GM23338 (cell line): ENCODE measurements around the gene HHAT. TPM values are rescaled to one million over a fixed set of nuclear protein-coding genes. Genes with fewer than 3 reads are reported as not detected.
A peak's percentile ranks its signal among the peaks of the same experiment; 100 is the strongest.

Experiments used
- ATAC-seq: fragments of 200-7000 bp; cut with Tn5 transposase; 3 replicates; pipeline ENCODE4 v1.9.1; 2020
- DNase-seq: peaks from one replicate; pipeline ENCODE4 v3.0.0-alpha.2; 2015; ENCODE audit warnings: low spot score
- H2AFZ ChIP-seq: fragments of 200-600 bp; sonication (generic); 2 replicates; pipeline ENCODE4 v1.8.0; 2016; ENCODE audit warnings: antibody characterized with exemption, mild to moderate bottlenecking, moderate library complexity
- H3F3A ChIP-seq: fragments of 200-600 bp; sonication (generic); replicated peaks from 2 replicates; pipeline ENCODE4 v1.8.0; 2017; ENCODE audit warnings: antibody characterized with exemption, mixed run types, low read depth
- H3K27ac ChIP-seq: fragments of 200-600 bp; sonication (generic); 2 replicates; pipeline ENCODE4 v1.6.1; 2016; ENCODE audit warnings: low read depth
- H3K27me3 ChIP-seq: fragments of 200-600 bp; sonication (generic); 2 replicates; pipeline ENCODE4 v1.8.0; 2016; ENCODE audit warnings: mild to moderate bottlenecking, mixed run types, moderate library complexity; ENCODE audit not compliant: insufficient read depth
- H3K36me3 ChIP-seq: fragments of 200-600 bp; sonication (generic); 2 replicates; pipeline ENCODE4 v1.8.0; 2016; ENCODE audit warnings: mild to moderate bottlenecking; ENCODE audit not compliant: insufficient read depth
- H3K4me1 ChIP-seq: fragments of 200-600 bp; sonication (generic); 2 replicates; pipeline ENCODE4 v1.8.0; 2016; ENCODE audit warnings: mild to moderate bottlenecking, moderate library complexity; ENCODE audit not compliant: insufficient read depth
- H3K4me2 ChIP-seq: fragments of 200-600 bp; sonication (generic); 2 replicates; pipeline ENCODE4 v1.7.1; 2017; ENCODE audit warnings: mixed run types
- H3K4me3 ChIP-seq: fragments of 200-600 bp; sonication (generic); 2 replicates; pipeline ENCODE4 v1.6.1; 2016; ENCODE audit warnings: mixed run types
- H3K79me2 ChIP-seq: fragments of 200-600 bp; sonication (generic); replicated peaks from 2 replicates; pipeline ENCODE4 v1.8.0; 2017; ENCODE audit warnings: mild to moderate bottlenecking; ENCODE audit not compliant: insufficient read depth
- H3K9me2 ChIP-seq: fragments of 200-600 bp; sonication (generic); 2 replicates; pipeline ENCODE4 v1.8.0; 2017; ENCODE audit not compliant: insufficient read depth
- H4K20me1 ChIP-seq: fragments of 200-600 bp; sonication (generic); replicated peaks from 2 replicates; pipeline ENCODE4 v1.8.0; 2017; ENCODE audit warnings: mild to moderate bottlenecking; ENCODE audit not compliant: insufficient read depth
- H3K27ac Mint-ChIP-seq: 2 replicates; pipeline ENCODE4 v1.8.0; 2020; ENCODE audit warnings: inconsistent platforms, mild to moderate bottlenecking, moderate library complexity, mixed read lengths
- H3K27me3 Mint-ChIP-seq: 3 replicates; pipeline ENCODE4 v1.8.0; 2022; ENCODE audit warnings: low read depth, mild to moderate bottlenecking, moderate library complexity, mixed read lengths, inconsistent platforms; ENCODE audit not compliant: insufficient read depth, poor library complexity
- H3K36me3 Mint-ChIP-seq: 3 replicates; pipeline ENCODE4 v1.8.0; 2021; ENCODE audit warnings: low read depth, mild to moderate bottlenecking, inconsistent platforms, moderate library complexity, mixed read lengths
- H3K4me1 Mint-ChIP-seq: 3 replicates; pipeline ENCODE4 v1.8.0; 2020; ENCODE audit warnings: mild to moderate bottlenecking, inconsistent platforms, mixed read lengths
- H3K4me3 Mint-ChIP-seq: 3 replicates; pipeline ENCODE4 v1.8.0; 2021; ENCODE audit warnings: moderate library complexity, mild to moderate bottlenecking, inconsistent platforms, mixed read lengths
- H3K9me3 Mint-ChIP-seq: 3 replicates; pipeline ENCODE4 v1.8.0; 2020; ENCODE audit warnings: moderate library complexity, mild to moderate bottlenecking, inconsistent platforms, mixed read lengths
- CREB1 ChIP-seq: fragments of 250-450 bp; sonication (Bioruptor Pico); IDR thresholded peaks from 2 replicates; pipeline ENCODE4 v1.5.0; 2020; ENCODE audit warnings: low read depth, mild to moderate bottlenecking, moderate library complexity
- EZH2 ChIP-seq: fragments of 200-600 bp; sonication (generic); IDR thresholded peaks from one replicate; pipeline ENCODE4 v1.8.0; 2017; ENCODE audit warnings: antibody characterized with exemption, mild to moderate bottlenecking, low read depth; ENCODE audit not compliant: unreplicated experiment
- NANOG ChIP-seq: IDR thresholded peaks from 2 replicates; pipeline ENCODE4 v1.6.1; 2016; ENCODE audit warnings: antibody characterized with exemption, borderline replicate concordance
- STAT1 ChIP-seq: IDR thresholded peaks from one replicate; pipeline ENCODE4 v1.6.1; 2016; ENCODE audit warnings: antibody characterized with exemption; ENCODE audit not compliant: unreplicated experiment
- ZNF331 ChIP-seq: fragments of 250-450 bp; sonication (Bioruptor Pico); IDR thresholded peaks from 2 replicates; pipeline ENCODE4 v1.5.0; 2020; ENCODE audit warnings: low read depth, mild to moderate bottlenecking, moderate library complexity
- polyA plus RNA-seq: library from polyadenylated mRNA; unstranded; fragments of >200 nt; fragmentation: Nextera tagmentation; extraction: Ambion mirVana; gene quantifications from 2 replicates; pipeline ENCODE4 v1.2.1, GENCODE V29; 2016
- total RNA-seq: library from RNA; depleted of rRNA; stranded (reverse); fragments of >200 nt; shearing (Covaris generic); gene quantifications from 2 replicates; pipeline ENCODE4 v1.2.3, GENCODE V29; 2014
- TF ChIP-seq, protein P1 (sequence below): IDR thresholded peaks from one replicate; pipeline ENCODE4 v1.6.1; 2018; ENCODE audit warnings: antibody characterized with exemption; ENCODE audit not compliant: unreplicated experiment

HHAT gene
- total and polyA plus RNA-seq, 2 experiments from 2014 or later = 0.11 to 0.66 TPM

DNA sequence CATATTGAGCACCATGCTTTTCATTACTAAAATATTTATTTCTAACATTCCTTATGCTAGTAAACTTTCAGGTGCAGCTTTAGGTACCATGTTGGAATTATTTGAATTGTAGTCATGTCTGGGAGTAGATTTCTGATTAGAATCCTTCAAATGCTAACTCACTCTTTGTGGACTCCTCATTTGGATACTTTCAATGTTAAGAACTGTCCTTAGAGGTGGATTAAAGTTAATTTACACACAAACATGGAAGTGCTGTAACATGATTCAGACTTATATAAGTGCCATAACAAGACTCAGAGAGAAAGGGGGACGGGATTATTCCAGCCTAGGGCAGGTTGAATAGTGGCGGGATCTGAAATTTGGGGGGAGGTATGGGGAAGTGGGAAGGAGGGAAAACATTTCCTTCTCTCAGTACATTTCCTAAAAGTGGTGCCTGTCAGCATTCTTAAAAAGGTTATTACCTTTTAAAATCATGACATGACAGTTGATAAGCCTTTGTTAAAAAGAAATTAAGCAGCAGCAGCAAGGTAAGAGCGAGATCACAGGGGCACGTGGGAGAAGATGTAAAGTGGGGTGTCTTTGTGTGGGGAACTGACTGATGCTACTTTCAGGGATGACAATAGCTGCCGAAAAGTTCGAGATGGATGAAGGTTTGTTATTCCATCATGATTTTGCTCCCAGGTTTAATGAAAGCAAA is 44.4 kb downstream of the HHAT start:
- no peaks in the 10 kb centered on the region for H3K9me2 ChIP-seq
- 0 out of 2 replicates have a peak, but pooled peaks cover 2% of the 10 kb centered on the region for H3F3A ChIP-seq
- ATAC-seq (no peak), DNase-seq (no peak)
- H3K4me1 Mint-ChIP-seq = peaks cover 45% of the 10 kb centered on the region
- no peak overlapping the region for H3K4me3 ChIP-seq
- no peaks in the 10 kb centered on the region for H3K79me2 ChIP-seq
- H3K4me3 Mint-ChIP-seq = peak overlapping the region; percentile 51
- TF ChIP-seq STAT1 (no peak), NANOG (no peak)
- TF ChIP-seq, protein P1, sequence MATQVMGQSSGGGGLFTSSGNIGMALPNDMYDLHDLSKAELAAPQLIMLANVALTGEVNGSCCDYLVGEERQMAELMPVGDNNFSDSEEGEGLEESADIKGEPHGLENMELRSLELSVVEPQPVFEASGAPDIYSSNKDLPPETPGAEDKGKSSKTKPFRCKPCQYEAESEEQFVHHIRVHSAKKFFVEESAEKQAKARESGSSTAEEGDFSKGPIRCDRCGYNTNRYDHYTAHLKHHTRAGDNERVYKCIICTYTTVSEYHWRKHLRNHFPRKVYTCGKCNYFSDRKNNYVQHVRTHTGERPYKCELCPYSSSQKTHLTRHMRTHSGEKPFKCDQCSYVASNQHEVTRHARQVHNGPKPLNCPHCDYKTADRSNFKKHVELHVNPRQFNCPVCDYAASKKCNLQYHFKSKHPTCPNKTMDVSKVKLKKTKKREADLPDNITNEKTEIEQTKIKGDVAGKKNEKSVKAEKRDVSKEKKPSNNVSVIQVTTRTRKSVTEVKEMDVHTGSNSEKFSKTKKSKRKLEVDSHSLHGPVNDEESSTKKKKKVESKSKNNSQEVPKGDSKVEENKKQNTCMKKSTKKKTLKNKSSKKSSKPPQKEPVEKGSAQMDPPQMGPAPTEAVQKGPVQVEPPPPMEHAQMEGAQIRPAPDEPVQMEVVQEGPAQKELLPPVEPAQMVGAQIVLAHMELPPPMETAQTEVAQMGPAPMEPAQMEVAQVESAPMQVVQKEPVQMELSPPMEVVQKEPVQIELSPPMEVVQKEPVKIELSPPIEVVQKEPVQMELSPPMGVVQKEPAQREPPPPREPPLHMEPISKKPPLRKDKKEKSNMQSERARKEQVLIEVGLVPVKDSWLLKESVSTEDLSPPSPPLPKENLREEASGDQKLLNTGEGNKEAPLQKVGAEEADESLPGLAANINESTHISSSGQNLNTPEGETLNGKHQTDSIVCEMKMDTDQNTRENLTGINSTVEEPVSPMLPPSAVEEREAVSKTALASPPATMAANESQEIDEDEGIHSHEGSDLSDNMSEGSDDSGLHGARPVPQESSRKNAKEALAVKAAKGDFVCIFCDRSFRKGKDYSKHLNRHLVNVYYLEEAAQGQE = no peak
- H3K4me2 ChIP-seq = peak overlapping the region; percentile 27
- H2AFZ ChIP-seq = no peak overlapping the region
- H3K27me3 ChIP-seq = peaks cover 4% of the 10 kb centered on the region; the same call in 1 of the 2 replicates
- H3K27ac ChIP-seq = peak overlapping the region; percentile 35; the same call in 1 of the 2 replicates
- H3K27ac Mint-ChIP-seq = peak overlapping the region; percentile 67
- H4K20me1 ChIP-seq = no peaks in the 10 kb centered on the region
- peaks cover 21% of the 10 kb centered on the region for H3K27me3 Mint-ChIP-seq
- no peaks in the 10 kb centered on the region for H3K36me3 Mint-ChIP-seq
- peaks cover 29% of the 10 kb centered on the region for H3K4me1 ChIP-seq
- H3K36me3 ChIP-seq = no peaks in the 10 kb centered on the region
- no peaks in the 10 kb centered on the region for H3K9me3 Mint-ChIP-seq

DNA sequence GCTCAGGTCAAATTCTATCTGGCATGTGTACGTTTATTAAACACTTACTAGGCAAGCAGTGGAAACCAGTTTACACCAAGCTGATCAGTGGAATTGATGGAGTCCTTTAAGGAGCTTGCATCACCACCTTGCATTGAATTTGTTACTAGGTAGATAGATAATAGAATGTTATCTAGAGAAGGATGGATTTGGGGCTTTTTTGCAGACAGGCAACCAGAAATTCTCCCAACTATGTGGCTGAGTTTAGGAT is 44.9 kb downstream of the HHAT start:
- H3K4me3 Mint-ChIP-seq = peak overlapping the region; percentile 51
- H3K4me2 ChIP-seq = peak overlapping the region; percentile 27

More for the DNA sequence above, 44.9 kb downstream of the HHAT start:
- Mint-ChIP-seq H3K27ac (peak overlapping the region; percentile 67), H3K4me1 (peaks cover 45% of the 10 kb centered on the region), H3K27me3 (peaks cover 21% of the 10 kb centered on the region), H3K36me3 (no peaks in the 10 kb centered on the region), H3K9me3 (no peaks in the 10 kb centered on the region)
- Histone ChIP-seq H3K36me3 (no peaks in the 10 kb centered on the region), H3F3A (0 out of 2 replicates have a peak, but pooled peaks cover 2% of the 10 kb centered on the region), H3K27ac (peak overlapping the region; percentile 35; the same call in 1 of the 2 replicates), H4K20me1 (no peaks in the 10 kb centered on the region), H3K79me2 (no peaks in the 10 kb centered on the region), H2AFZ (no peak overlapping the region), H3K27me3 (peaks cover 4% of the 10 kb centered on the region; the same call in 1 of the 2 replicates), H3K9me2 (no peaks in the 10 kb centered on the region), H3K4me3 (no peak overlapping the region), H3K4me1 (peaks cover 28% of the 10 kb centered on the region)
- TF ChIP-seq EZH2 (no peak), CREB1 (CRISPR knock-in tag) (no peak), NANOG (no peak), ZNF331 (CRISPR knock-in tag) (no peak)
- DNase-seq = no peak
- no peak for ATAC-seq
